Fibroblast of lung (primary cell): ENCODE measurements around the gene SUGCT.

Source experiments
- CTCF ChIP-seq, 2 donors: IDR thresholded peaks in 1 of 2; conservative IDR thresholded peaks in 1 of 2; 1 replicate in 1 of 2; 2 replicates in 1 of 2; pipeline ENCODE4 v1.5.1; 2011 to 2012; ENCODE audit warnings: low read length in 2 of 2, control low read depth in 1 of 2, inconsistent platforms in 1 of 2, low read depth in 1 of 2, mild to moderate bottlenecking in 1 of 2
- EZH2 ChIP-seq: IDR thresholded peaks from 2 replicates; pipeline ENCODE4 v1.5.1; 2012; ENCODE audit warnings: low read length, control low read depth, mild to moderate bottlenecking; ENCODE audit errors: missing control alignments

- TF ChIP-seq CTCF (conservative IDR thresholded peaks at IDR 0.05 in 1 of 2, IDR thresholded peaks at IDR 0.05 in 1 of 2; ENCODE audit: low read depth in 1 of 2, low read length in 2 of 2) (no peak), EZH2 (no peak)
Measured at GRCh38 chr7:40263752-40264390, 129.1 kb downstream of the SUGCT start.
